ENCODE data around the gene MYBPC2.

GRCh38 chr19:50476907-50477238, 44.2 kb downstream of the MYBPC2 start:
- TF ChIP-seq, protein P1, sequence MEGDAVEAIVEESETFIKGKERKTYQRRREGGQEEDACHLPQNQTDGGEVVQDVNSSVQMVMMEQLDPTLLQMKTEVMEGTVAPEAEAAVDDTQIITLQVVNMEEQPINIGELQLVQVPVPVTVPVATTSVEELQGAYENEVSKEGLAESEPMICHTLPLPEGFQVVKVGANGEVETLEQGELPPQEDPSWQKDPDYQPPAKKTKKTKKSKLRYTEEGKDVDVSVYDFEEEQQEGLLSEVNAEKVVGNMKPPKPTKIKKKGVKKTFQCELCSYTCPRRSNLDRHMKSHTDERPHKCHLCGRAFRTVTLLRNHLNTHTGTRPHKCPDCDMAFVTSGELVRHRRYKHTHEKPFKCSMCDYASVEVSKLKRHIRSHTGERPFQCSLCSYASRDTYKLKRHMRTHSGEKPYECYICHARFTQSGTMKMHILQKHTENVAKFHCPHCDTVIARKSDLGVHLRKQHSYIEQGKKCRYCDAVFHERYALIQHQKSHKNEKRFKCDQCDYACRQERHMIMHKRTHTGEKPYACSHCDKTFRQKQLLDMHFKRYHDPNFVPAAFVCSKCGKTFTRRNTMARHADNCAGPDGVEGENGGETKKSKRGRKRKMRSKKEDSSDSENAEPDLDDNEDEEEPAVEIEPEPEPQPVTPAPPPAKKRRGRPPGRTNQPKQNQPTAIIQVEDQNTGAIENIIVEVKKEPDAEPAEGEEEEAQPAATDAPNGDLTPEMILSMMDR (IDR thresholded peaks at IDR 0.05) = no peak
- TF ChIP-seq, protein P2, sequence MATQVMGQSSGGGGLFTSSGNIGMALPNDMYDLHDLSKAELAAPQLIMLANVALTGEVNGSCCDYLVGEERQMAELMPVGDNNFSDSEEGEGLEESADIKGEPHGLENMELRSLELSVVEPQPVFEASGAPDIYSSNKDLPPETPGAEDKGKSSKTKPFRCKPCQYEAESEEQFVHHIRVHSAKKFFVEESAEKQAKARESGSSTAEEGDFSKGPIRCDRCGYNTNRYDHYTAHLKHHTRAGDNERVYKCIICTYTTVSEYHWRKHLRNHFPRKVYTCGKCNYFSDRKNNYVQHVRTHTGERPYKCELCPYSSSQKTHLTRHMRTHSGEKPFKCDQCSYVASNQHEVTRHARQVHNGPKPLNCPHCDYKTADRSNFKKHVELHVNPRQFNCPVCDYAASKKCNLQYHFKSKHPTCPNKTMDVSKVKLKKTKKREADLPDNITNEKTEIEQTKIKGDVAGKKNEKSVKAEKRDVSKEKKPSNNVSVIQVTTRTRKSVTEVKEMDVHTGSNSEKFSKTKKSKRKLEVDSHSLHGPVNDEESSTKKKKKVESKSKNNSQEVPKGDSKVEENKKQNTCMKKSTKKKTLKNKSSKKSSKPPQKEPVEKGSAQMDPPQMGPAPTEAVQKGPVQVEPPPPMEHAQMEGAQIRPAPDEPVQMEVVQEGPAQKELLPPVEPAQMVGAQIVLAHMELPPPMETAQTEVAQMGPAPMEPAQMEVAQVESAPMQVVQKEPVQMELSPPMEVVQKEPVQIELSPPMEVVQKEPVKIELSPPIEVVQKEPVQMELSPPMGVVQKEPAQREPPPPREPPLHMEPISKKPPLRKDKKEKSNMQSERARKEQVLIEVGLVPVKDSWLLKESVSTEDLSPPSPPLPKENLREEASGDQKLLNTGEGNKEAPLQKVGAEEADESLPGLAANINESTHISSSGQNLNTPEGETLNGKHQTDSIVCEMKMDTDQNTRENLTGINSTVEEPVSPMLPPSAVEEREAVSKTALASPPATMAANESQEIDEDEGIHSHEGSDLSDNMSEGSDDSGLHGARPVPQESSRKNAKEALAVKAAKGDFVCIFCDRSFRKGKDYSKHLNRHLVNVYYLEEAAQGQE (IDR thresholded peaks at IDR 0.05; ENCODE audit: insufficient read depth in 1 of 2, low read depth in 2 of 2, low read length in 1 of 2) = no peak
- TF ChIP-seq POLR2AphosphoS5 (IDR thresholded peaks at IDR 0.05; ENCODE audit: low read depth, low read length) = no peak
- no peak for TF ChIP-seq SIN3A (IDR thresholded peaks at IDR 0.05; ENCODE audit: borderline replicate concordance, insufficient read depth, low read depth, low read length)
